RWPE1 (cell line): ENCODE measurements around the gene CLASP1.

Experiments used
- CTCF ChIA-PET: fragments of 350-600 bp; sonication (Branson Sonifier 250); formaldehyde crosslinking; extraction: SDS; loops from one replicate; lab custom pipeline; 2021; lab: Yijun Ruan, JAX
- POLR2A ChIA-PET: fragments of 400-600 bp; formaldehyde crosslinking; extraction: SDS; loops from one replicate; lab custom pipeline; 2020; ENCODE audit warnings: antibody characterized with exemption; ENCODE audit not compliant: low non-redundant PET; lab: Yijun Ruan, JAX
- DNase-seq: peaks from one replicate; pipeline ENCODE4 v3.0.0; 2012; ENCODE audit warnings: low spot score
- H3K27ac ChIP-seq: fragments of 450-650 bp; 2 replicates; pipeline ENCODE4 v1.5.1; 2017
- TF ChIP-seq, protein P1 (sequence below): fragments of 450-650 bp; conservative IDR thresholded peaks from 2 replicates; pipeline ENCODE4 v1.5.1; 2017; ENCODE audit warnings: low read depth, mild to moderate bottlenecking

The CLASP1 gene

DNA sequence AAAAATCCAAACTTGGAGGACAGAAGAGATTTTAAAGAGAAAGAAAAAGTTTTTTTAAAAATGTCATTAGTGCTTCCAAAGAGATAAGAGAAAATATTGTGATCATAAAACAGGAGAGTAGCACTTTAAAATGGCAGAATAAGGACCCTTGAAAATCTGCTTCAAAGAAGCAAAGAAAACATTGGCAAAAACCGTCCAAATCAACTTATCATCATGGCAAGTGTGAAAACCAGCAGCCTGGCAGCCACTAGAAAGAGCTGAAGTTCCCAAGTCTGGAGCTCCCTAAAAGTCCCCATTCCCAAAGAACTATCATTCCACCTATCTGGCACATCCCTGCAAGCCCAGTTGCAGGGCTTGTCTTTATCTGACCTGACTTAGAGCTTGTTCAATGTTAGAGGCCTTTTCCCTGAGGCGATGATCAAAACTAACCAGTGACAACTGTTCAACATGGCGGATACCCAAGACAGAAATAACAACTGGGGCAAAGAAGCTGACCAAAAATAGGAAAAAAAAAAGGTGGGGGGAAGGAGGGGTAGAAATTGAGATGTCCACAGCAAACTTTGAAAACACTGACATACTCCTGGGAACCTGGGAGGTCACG is 143.2 kb downstream of the CLASP1 start:
- CTCF ChIA-PET = interaction anchor here (0.6 to 1.1 kb wide), 3 partner anchors 19 to 356 kb away, joined by 3 read pairs; no protein-coding TSS in a partner anchor
- POLR2A ChIA-PET = no interaction called here
- H3K27ac ChIP-seq = peak overlapping the region; percentile 59; the same call in 1 of the 2 replicates
- TF ChIP-seq, protein P1, sequence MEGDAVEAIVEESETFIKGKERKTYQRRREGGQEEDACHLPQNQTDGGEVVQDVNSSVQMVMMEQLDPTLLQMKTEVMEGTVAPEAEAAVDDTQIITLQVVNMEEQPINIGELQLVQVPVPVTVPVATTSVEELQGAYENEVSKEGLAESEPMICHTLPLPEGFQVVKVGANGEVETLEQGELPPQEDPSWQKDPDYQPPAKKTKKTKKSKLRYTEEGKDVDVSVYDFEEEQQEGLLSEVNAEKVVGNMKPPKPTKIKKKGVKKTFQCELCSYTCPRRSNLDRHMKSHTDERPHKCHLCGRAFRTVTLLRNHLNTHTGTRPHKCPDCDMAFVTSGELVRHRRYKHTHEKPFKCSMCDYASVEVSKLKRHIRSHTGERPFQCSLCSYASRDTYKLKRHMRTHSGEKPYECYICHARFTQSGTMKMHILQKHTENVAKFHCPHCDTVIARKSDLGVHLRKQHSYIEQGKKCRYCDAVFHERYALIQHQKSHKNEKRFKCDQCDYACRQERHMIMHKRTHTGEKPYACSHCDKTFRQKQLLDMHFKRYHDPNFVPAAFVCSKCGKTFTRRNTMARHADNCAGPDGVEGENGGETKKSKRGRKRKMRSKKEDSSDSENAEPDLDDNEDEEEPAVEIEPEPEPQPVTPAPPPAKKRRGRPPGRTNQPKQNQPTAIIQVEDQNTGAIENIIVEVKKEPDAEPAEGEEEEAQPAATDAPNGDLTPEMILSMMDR = no peak
- DNase-seq = no peak

DNA sequence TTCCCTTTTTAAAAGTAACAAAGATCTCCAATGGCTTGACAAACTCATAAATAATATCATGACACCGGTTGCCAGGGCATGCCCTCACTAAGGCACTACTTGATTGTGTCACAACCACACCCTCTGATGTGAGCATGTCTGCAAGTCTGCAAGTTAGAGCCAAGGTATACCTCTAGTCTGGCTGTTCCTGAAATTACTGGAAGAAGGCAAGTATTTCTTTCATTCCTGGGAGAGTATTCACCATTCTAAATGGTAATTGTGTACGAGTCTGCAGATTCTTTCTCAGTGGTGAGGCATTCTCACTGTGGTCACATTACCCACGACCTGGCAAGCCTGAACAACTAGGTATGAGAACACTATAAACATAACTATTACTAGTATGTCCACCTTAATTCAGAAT is 144.3 kb downstream of the CLASP1 start:
- TF ChIP-seq, protein P1 = no peak
- H3K27ac ChIP-seq = no peak overlapping the region; the same call in 1 of the 2 replicates
- POLR2A ChIA-PET = no interaction called here
- CTCF ChIA-PET = interaction anchor here (1.1 kb wide), 1 partner anchor 20 kb away, joined by 3 read pairs; no protein-coding TSS in a partner anchor
- DNase-seq = peak; percentile 78

DNA sequence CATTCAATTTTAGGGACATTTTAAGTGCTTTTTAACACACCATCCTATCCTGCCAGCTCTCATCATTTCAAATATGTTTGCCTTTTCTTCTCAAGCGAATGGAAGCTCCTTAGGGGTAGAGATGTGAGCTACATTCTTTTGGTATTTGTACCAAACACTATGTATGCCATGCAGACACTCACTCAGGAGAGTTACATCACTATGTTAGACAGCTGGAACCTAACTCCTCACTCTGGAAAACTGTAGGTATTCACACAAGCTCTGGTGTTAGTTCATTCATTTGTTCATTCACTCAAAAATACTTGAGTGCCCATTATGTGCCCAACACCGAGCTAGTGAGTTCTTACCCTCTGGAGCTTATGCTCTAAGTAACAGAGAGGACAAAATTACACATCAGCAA is 144.9 kb downstream of the CLASP1 start:
- TF ChIP-seq, protein P1 = no peak
- no peak for DNase-seq
- ChIA-PET POLR2A (no interaction called here), CTCF (no interaction called here)
- peak overlapping the region; percentile 86 for H3K27ac ChIP-seq

DNA sequence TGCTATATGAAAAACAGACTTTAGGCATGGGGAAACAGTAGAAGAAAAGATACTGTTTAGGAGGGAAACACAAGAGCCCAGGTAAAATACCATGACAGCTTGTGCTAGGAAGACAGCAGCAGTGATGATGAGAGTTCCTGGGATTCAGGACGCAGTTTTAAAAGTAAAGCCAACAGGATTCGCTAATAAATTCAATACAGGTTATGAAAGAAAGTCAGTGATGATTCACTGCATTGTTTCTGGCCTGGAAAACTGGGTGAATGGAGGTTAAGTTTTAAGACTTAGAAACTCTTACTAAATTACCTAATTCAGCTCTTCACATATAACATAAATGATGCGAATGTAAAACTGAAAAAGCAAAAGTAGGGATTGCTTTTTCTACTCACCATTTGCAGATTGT is 146.5 kb downstream of the CLASP1 start:
- peak overlapping the region; percentile 76 for H3K27ac ChIP-seq
- CTCF ChIA-PET = no interaction called here
- TF ChIP-seq, protein P1 = no peak
- peak; percentile 23 for DNase-seq
- POLR2A ChIA-PET = no interaction called here

DNA sequence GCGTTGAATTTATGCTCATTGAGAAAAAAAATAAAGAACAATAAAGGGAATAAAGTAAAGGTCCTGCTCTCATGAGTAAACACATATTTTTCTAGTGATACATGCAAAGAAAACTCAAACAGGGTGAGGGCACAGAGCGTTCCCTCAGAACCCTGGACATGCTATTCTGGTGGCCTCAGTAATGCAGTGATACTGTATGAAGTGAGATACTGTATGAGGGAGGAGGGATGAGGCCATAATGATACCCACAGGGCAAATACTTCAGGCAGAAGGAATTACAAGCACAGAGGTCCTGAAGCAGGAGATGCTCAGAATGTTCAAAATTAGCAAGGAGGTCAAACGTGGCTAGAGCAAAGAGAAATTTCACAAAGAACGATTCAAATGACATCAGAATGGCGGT is 147.0 kb downstream of the CLASP1 start:
- peak overlapping the region; percentile 76 for H3K27ac ChIP-seq
- DNase-seq = peak; percentile 59
- CTCF ChIA-PET = no interaction called here
- TF ChIP-seq, protein P1 = no peak
- POLR2A ChIA-PET = no interaction called here

DNA sequence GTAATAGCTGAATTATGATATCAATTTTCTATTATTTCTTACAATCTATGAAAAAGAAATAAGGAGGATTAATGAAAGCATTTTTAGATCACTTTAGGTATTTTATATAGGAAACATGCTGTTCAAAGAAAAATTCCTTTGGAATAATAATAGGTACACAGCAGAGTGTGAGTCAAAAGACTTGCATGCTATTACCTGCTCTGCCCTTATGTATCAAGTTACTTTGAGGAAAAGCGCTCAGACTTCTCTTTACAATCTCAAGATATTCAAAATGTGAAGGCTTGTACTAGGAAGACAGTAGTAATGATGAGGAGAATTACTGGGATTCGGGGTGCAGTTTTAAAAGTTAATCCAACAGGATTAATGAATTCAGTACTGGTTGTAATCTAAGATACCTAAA is 147.7 kb downstream of the CLASP1 start:
- peak; percentile 30 for DNase-seq
- TF ChIP-seq, protein P1 = no peak
- ChIA-PET POLR2A (interaction anchor here (0.6 kb wide), 1 partner anchor 89 kb away, joined by 3 read pairs; no protein-coding TSS in a partner anchor), CTCF (interaction anchor here (0.7 kb wide), 1 partner anchor 99 kb away, joined by 3 read pairs; no protein-coding TSS in a partner anchor)
- peak overlapping the region; percentile 81 for H3K27ac ChIP-seq
